Measurements from ENCODE around the gene ACSS3.

Gene ACSS3

GRCh38 chr12:81231574-81232368 is 153.9 kb downstream of the ACSS3 start:
- DNase-seq, result no peak

DNA sequence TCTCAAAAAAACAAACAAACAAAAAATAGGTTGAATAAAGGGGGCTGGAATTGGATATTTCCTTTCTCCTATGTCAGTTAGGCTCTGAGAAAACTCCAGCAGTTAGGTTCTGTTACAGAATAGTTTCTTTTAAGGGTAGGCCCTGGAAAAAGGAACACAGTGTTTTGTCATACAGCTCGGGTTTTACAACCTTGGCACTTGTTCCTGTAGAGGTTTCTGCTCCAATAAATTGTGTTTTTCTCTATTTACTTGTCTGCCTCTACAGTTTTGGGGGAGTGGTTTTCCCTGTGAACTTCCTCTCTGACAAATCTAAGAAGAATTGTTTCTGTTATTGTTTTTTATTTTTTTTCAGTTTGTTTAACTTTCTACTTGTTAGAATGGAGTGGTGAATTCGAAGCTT is 167.6 kb downstream of the ACSS3 start:
- no peak for DNase-seq

DNA sequence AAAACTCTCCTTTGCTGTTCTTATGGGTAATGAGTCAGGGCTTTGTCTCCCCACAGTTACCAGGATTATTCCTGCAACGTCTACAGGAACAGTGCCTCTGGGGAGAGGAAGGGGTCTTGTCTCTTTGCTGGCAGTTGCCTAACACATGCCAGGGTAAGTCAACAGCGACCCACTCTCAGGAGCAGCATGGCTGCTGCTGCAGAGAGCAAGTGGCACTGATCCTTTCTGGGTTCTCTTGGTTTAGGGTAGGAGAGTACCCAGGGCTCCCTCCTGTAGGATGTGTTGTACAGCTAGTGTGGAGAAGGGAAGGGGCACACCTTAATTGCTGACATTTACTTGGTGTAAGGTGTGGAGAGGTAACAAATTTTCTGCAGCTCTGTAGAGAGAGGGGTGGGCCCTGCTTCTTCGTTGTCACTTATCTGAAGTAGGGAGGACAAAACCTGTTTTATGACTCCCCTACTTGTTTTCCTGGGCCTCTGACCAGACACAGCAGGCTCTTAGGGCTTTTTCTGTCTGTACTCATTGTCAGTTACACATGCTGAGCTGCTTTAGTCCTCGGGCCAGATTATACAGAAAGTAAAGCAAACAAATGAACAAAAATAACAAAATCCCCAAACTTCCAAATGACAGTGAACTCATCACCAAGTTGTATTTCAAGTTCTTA is 168.2 kb downstream of the ACSS3 start:
- no peak for DNase-seq

GRCh38 chr12:81249976-81250375 is 172.1 kb downstream of the ACSS3 start:
- no peak for DNase-seq

GRCh38 chr12:81252228-81252627 is 174.3 kb downstream of the ACSS3 start:
- no peak for DNase-seq

DNA sequence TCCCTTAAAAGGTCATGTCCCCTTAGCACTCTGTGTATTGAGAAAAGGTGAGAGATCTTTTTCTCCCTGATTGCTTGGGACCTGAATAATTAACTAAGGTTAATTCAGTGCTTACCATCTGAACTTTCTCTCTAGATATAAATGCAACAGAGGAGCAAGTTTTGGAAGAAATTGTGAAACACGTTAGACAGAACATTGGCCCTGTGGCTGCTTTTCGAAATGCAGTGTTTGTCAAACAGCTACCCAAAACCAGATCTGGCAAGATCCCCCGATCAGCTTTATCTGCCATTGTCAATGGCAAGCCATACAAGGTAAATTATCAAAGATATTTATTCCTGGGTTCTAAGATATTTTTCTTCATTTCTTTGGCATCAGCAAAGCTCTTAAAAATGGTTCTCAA is 175.5 kb downstream of the ACSS3 start:
- DNase-seq, result no peak

DNA sequence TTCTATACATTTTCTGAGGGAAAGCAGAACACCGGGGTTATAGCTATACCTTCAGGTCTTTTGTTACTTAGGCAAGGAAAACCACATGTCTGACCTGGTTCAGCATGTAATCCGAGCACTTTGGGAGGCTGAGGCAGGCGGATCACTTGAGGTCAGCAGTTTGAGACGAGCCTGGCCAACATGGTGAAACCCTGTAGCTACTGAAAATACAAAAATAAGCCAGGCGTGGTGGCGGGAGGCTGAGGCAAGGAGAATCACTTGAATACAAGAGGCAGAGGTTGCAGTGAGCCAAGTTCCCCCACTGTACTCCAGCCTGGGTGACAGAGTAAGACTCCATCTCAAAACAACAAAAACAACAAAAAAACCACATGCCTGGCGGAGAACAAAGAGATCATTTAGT is 177.6 kb downstream of the ACSS3 start:
- no peak for DNase-seq

DNA sequence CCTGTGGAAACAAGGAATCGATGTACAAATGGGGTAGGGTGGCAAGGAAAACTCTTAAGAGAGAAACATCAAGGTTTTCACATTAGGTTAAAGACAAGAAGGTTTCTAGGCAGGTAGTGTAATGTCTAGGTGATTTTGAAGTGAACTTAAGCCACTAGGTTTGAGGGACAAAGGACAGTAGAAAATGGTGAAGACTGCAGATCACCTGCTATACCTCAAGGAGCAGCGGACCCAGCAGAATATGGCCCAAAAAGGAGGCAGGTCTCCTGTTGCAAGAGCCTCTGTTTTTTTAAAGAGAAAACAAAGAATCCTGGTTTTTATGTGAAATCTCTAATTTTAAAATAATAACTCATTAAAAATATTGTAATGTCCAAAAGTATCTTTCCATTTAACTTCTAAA is 178.1 kb downstream of the ACSS3 start:
- DNase-seq, result no peak

DNA sequence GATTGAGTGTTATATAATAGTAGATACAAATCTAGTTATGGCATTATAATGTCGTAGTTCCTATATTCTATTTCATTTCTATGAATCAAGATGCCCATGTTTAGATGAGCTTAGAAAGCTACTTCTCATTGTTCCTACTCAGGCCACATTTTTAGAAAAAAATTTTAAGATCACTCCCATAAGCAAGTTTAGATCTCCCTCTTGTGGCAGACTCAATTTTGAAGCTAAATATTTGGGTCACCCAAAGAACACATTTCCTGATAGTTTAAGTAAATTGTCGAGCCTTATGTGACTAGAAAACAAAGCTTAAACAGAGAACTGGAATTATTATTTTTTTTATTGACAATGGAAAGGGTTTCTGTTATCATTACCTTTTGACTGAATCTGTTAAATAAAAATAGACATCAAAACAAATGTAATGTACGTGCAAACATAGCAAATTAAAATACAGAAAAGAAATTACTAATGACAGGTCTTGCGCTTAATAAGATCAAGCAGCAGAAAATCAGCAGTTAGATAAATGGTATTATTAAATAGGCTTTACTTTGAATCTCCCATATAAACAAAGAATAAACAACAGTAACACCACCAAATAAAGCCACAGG is 180.2 kb downstream of the ACSS3 start:
- DNase-seq, result peak; percentile 11

DNA sequence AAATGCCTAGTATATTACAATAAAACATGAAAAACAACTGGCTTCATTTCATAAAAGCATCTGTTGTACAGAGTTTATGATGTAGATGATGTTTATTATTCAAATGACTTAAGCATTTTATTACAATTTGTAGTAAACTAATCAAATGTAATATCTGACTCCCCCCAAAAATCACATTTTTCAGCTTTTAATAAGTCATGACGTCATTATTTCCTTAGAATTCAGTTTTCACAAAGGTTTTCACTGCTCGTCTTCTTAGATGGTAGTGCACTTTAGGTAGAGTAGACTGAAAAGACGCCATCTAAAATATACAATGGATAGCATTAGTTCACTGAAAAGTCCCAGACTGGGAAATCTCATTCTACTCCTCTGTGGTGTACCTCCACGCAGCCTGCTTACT is 181.5 kb downstream of the ACSS3 start:
- no peak for DNase-seq

DNA sequence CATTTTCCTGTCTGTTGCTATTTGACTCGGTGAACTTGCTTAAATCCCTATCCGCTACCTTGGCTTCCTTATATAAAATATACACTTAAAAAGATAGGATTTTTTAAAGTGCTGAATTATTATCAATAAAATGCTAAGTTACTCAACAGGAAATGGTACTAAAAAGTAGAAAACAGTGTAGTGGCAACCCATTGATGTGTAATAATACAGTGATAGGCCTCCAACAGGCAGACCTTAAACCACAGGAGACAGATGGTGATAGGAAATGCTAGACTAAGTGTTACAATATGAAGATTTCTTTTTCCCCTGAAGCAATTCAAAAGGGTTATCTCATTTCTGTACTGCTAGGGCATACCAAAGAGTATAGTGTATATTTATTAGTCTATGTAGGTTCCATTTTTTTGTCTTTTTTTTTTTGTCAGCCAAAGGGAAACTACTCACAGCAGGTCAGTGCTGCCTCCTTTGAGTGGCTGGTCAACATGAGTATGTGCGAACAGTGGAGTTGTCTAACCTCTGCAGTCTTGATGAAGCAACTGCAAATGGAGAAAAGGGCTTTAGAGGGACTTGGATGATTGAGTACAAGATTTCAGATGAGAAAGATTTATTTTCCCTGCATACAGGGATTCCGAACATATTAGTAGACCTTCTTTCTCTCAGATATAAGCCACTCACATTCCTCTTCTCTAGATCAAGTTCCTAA is 183.8 kb downstream of the ACSS3 start:
- DNase-seq, result peak; percentile 80

DNA sequence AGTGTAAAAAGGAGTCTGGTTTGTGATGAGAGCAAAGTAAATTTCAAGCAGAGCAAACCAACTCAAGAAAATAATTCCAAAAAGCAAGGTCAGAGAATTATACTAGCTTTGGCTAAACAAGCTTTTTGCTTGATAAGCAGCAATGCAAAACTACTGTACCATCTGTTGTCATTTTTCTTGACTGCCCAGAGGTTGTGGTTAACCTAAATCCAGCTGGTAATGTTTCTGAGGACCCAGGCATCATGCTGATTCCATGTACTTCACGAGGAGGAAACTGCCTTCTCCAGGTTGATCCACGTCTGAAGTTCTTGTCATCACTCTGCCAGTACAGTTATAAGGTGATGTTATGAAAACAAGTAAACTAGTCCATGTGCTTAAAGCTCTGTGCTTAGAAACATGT is 185.2 kb downstream of the ACSS3 start:
- DNase-seq, result no peak

- DNase-seq, result no peak
These were observed 192.5 kb downstream of the ACSS3 start for GRCh38 chr12:81270385-81270784.

GRCh38 chr12:81274637-81275529 is 197.0 kb downstream of the ACSS3 start:
- DNase-seq, result peak; percentile 43

DNA sequence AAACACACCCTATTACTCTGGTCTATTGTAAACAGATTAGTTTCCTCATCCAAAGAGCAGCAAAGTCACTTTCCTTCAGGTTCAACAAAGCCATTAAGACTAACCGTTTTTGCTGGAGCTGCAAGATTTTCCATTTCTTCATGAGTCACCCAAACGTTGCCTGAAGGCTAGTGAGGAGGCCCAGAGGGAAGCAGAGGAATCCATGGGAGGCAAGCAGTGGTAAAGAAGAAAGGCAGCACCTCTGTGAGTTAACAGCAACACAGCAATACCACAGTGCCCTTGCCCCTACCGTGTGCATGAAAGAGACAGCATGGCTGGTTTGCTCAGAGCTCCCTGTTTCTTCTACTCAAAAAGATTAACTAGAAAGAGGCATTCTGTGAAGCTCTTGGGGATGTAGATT is 206.3 kb downstream of the ACSS3 start:
- peak; percentile 84 for DNase-seq

DNA sequence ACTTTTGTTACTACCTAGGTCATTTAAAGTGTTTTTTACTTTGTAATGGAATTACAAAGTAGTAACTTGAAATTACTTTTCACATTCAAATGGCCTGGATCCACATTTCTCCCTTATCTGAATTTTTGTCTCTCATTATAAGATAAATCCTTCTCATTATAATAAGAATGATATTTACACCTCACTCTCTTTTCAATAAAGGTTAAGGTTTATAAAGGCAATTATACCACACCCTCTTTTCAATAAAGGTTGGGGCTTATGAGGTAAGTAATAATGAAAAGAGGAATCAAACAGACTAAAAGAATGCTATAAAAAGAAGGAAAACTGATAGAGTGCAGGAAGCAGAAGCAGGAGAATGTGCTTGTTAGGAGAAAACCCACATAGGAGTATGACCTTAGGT is 210.8 kb downstream of the ACSS3 start:
- DNase-seq, result no peak

DNA sequence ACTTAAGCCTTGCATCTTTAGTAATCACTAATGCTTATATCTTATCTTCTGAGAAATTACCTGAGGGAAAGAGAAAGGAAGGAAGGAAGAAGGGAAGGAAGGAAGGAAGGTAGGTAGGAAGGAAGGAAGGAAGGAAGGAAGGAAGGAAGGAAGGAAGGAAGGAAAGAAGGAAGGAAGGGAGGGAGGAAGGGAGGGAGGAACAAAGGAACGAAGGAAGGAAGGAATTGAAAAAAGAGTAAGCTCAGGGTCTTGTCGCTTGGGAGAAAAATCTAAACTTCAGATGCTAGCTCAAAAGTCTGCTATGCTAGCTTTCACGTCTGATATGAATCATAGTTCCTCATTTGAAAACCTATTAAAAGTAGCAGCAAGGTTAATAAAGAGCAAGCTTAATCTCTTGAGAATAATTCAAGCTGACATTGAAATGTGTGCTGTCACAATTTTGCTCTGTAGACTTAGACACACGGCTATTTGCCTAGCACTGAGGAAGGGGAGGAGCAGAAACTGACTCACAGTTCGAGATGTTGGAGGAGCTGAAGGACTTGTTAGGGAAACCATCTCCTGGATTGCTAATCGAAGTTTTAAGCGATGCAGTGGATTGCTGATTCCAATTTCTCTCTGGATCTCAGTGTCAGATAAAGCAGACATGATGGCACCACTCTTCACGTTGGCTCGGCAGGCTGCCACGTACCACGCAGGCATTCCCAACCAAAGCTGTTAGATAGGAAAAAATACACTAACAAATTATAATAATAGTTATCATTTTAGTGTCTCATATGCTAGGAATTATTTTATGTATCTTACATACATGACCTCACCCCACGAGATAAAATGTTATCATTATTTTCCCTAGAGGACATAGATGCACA is 216.7 kb downstream of the ACSS3 start:
- DNase-seq, result peak; percentile 20

GRCh38 chr12:81295251-81295650 is 217.4 kb downstream of the ACSS3 start:
- no peak for DNase-seq

- DNase-seq, result peak; percentile 48
These were observed 218.9 kb downstream of the ACSS3 start for GRCh38 chr12:81296556-81297305.

DNA sequence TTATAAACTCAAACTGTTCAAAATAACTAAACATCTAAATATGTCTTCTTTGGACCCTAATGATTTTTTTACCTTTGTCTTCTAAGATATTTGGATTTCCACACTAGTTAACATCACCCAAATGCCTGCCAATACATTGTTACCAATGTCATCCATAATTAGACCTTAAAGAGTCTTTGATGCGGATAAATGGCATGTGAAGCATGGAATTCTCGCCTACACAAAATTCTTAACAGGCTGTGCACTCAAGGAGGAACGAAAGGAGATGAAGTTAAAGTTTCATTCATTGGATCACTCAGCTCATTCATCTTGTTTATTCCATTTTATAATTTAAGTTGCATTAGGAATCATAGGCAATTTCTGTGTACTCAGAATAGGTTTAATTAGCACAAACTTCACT is 219.7 kb downstream of the ACSS3 start:
- no peak for DNase-seq

DNA sequence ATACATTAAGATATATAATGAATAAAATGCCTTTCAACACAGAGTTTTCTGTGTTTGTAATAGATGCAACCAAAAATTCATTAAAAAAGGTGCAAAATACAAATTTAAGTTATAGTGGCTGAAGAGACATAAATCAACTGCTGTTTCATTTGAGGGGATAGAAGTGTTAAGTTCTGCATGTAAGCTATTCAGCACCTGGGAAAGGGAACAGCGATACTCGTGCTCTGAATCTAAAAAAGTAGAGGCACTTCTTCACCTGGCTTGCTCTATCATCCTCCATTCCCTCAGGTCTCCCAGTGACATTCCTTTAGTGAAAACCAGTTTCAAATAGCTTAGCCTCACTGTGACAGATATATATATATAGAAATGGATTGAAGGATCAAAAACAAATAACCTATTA is 222.6 kb downstream of the ACSS3 start:
- no peak for DNase-seq

Measured in NCI-H226 (cell line).